Progenitor cell of endocrine pancreas (in vitro differentiated cells): ENCODE data around the gene TMEM235. TPM values are rescaled to one million over a fixed set of nuclear protein-coding genes. Genes with fewer than 3 reads are reported as not detected.

ENCODE experiments used
- DNase-seq: peaks from one replicate; pipeline ENCODE4 v3.0.0; 2021; ENCODE audit warnings: low spot score; ENCODE audit not compliant: unreplicated experiment
- H3K27ac Mint-ChIP-seq: 2 replicates; pipeline ENCODE4 v1.8.0; 2021; ENCODE audit warnings: mild to moderate bottlenecking, moderate library complexity, mixed read lengths
- H3K27me3 Mint-ChIP-seq: 2 replicates; pipeline ENCODE4 v1.8.0; 2021; ENCODE audit warnings: mixed read lengths
- H3K36me3 Mint-ChIP-seq: 2 replicates; pipeline ENCODE4 v1.8.0; 2022; ENCODE audit warnings: mixed read lengths; ENCODE audit not compliant: insufficient read depth
- H3K4me1 Mint-ChIP-seq: 2 replicates; pipeline ENCODE4 v1.8.0; 2021; ENCODE audit warnings: low read depth, mixed read lengths
- H3K4me3 Mint-ChIP-seq: 2 replicates; pipeline ENCODE4 v1.8.0; 2021; ENCODE audit warnings: low read depth, mild to moderate bottlenecking, moderate library complexity, mixed read lengths
- H3K9me3 Mint-ChIP-seq: 2 replicates; pipeline ENCODE4 v1.8.0; 2021; ENCODE audit warnings: low read depth, mixed read lengths
- CTCF ChIP-seq: fragments of 200-600 bp; sonication (generic); IDR thresholded peaks from one replicate; pipeline ENCODE4 v1.5.0; 2021; ENCODE audit warnings: antibody characterized with exemption, mild to moderate bottlenecking; ENCODE audit not compliant: unreplicated experiment
- total RNA-seq: library from RNA; stranded (reverse); gene quantifications from 2 replicates; pipeline ENCODE4 v1.2.1, GENCODE V29; 2021

Gene TMEM235
- total RNA-seq, 1 donor from 2014 or later: not detected

GRCh38 chr17:78226759-78227454, 4.5 kb upstream of the TMEM235 start:
- Mint-ChIP-seq H3K27ac (no peak overlapping the region), H3K27me3 (peaks cover 20% of the 10 kb centered on the region), H3K4me1 (no peaks in the 10 kb centered on the region), H3K9me3 (no peaks in the 10 kb centered on the region), H3K4me3 (no peak overlapping the region), H3K36me3 (peaks cover 3% of the 10 kb centered on the region)
- no peak for TF ChIP-seq CTCF
- no peak for DNase-seq

- Mint-ChIP-seq H3K9me3 (no peaks in the 10 kb centered on the region), H3K36me3 (peaks cover 3% of the 10 kb centered on the region), H3K27me3 (peaks cover 25% of the 10 kb centered on the region), H3K27ac (no peak overlapping the region), H3K4me3 (no peak overlapping the region), H3K4me1 (no peaks in the 10 kb centered on the region)
- no peak for DNase-seq
- no peak for TF ChIP-seq CTCF
Measured at GRCh38 chr17:78227455-78227916, 3.9 kb upstream of the TMEM235 start.

- Mint-ChIP-seq H3K4me3 (no peak overlapping the region), H3K27ac (no peak overlapping the region), H3K36me3 (peaks cover 3% of the 10 kb centered on the region), H3K9me3 (no peaks in the 10 kb centered on the region), H3K27me3 (peaks cover 32% of the 10 kb centered on the region), H3K4me1 (no peaks in the 10 kb centered on the region)
- no peak for DNase-seq
- TF ChIP-seq CTCF: no peak
Measured at GRCh38 chr17:78228176-78228575, 3.3 kb upstream of the TMEM235 start.

- no peaks in the 10 kb centered on the region for H3K36me3 Mint-ChIP-seq
- no peak for DNase-seq
Measured at GRCh38 chr17:78230252-78230962, 1.0 kb upstream of the TMEM235 start.

More at GRCh38 chr17:78230252-78230962, 1.0 kb upstream of the TMEM235 start:
- peaks cover 45% of the 10 kb centered on the region for H3K27me3 Mint-ChIP-seq
- no peaks in the 10 kb centered on the region for H3K4me1 Mint-ChIP-seq
- H3K9me3 Mint-ChIP-seq: no peaks in the 10 kb centered on the region
- H3K4me3 Mint-ChIP-seq: no peak overlapping the region
- no peak overlapping the region for H3K27ac Mint-ChIP-seq
- TF ChIP-seq CTCF: no peak
